Measurements from ENCODE around the gene ATP6V0E2. TPM values are rescaled to one million over a fixed set of nuclear protein-coding genes. Genes with fewer than 3 reads are reported as not detected.

Gene ATP6V0E2
- total RNA-seq, 1 experiment from 2014 or later, result 25.5 TPM

- CTCF ChIA-PET, result no interaction called here
These were observed 3.5 kb upstream of the ATP6V0E2 start for GRCh38 chr7:149870274-149870673.

More at GRCh38 chr7:149870274-149870673, 3.5 kb upstream of the ATP6V0E2 start:
- RAD21 ChIA-PET (ENCODE audit: low non-redundant PET in 1 of 2, low total read pairs in 2 of 2, uncharacterized antibody in 2 of 2, unreplicated experiment in 2 of 2), result no interaction called here
- H3K4me2 ChIP-seq (ENCODE audit: low read length), result no peak overlapping the region
- DNase-seq (ENCODE audit: low read depth, low spot score), result no peak
- intact Hi-C loops (cut with micrococcal nuclease), result no loop called here
- TF ChIP-seq SRF (IDR thresholded peaks at IDR 0.05; ENCODE audit: low read depth) (no peak), POLR2AphosphoS5 (IDR thresholded peaks at IDR 0.05; ENCODE audit: low read depth, low read length) (no peak), MAX (IDR thresholded peaks at IDR 0.05) (no peak), CBX3 (IDR thresholded peaks at IDR 0.05; ENCODE audit: low read depth) (no peak), RAD21 (IDR thresholded peaks at IDR 0.05; ENCODE audit: low read depth) (no peak), EZH2phosphoT487 (IDR thresholded peaks at IDR 0.05; ENCODE audit: borderline replicate concordance) (no peak), POLR2A (IDR thresholded peaks at IDR 0.05; ENCODE audit: borderline replicate concordance, extremely low read depth, insufficient read depth, insufficient read length) (no peak), CTCF (IDR thresholded peaks at IDR 0.05 in 2 of 3, conservative IDR thresholded peaks at IDR 0.05 in 1 of 3; ENCODE audit: borderline replicate concordance in 1 of 3, insufficient read depth in 1 of 3, low read depth in 2 of 3, low read length in 2 of 3) (no peak), SP1 (IDR thresholded peaks at IDR 0.05; ENCODE audit: low read depth) (no peak), EZH2 (IDR thresholded peaks at IDR 0.05) (no peak), TCF7L2 (IDR thresholded peaks at IDR 0.05; ENCODE audit: borderline replicate concordance, extremely low read depth, insufficient read depth, insufficient read length) (no peak), EGR1 (IDR thresholded peaks at IDR 0.05; ENCODE audit: low read depth) (no peak), ZNF274 (IDR thresholded peaks at IDR 0.05; ENCODE audit: low read depth, low read length) (no peak), SIN3A (IDR thresholded peaks at IDR 0.05; ENCODE audit: low read depth) (no peak), JUND (IDR thresholded peaks at IDR 0.05) (no peak), CEBPB (IDR thresholded peaks at IDR 0.05; ENCODE audit: low read depth) (no peak)
- H4K20me1 ChIP-seq (ENCODE audit: insufficient read depth), result no peaks in the 10 kb centered on the region
- no peaks in the 10 kb centered on the region for H3K36me3 ChIP-seq (ENCODE audit: control insufficient read depth in 1 of 2, insufficient read depth in 2 of 2, low read length in 2 of 2)
- H3K27ac ChIP-seq (ENCODE audit: low read depth, low read length), result no peak overlapping the region
- H3K4me1 ChIP-seq (ENCODE audit: control insufficient read depth in 1 of 2, insufficient read depth in 2 of 2, low read length in 2 of 2), result peaks cover 9 to 25% of the 10 kb centered on the region in 2 experiments; a peak in 3 of 4 replicates
- H3K27me3 ChIP-seq (ENCODE audit: insufficient read depth, low read length), result no peaks in the 10 kb centered on the region
- H3K79me2 ChIP-seq (ENCODE audit: insufficient read depth, low read length), result no peaks in the 10 kb centered on the region
- POLR2A ChIA-PET, result no interaction called here
- H3K4me3 ChIP-seq (replicated peaks in 1 of 2; ENCODE audit: low read depth in 1 of 2, low read length in 2 of 2), result no peak overlapping the region
- H3K9ac ChIP-seq (ENCODE audit: low read length), result no peak overlapping the region
- H3K9me2 ChIP-seq (ENCODE audit: insufficient read depth), result no peaks in the 10 kb centered on the region
- ATAC-seq, result no peak
- BruUV-seq (replicated peaks), result no TSS peak
- H2AFZ ChIP-seq (ENCODE audit: low read depth, low read length, poor library complexity, severe bottlenecking), result no peak overlapping the region
- no peaks in the 10 kb centered on the region for H3K9me3 ChIP-seq (ENCODE audit: control insufficient read depth in 1 of 2, insufficient read depth in 1 of 2, low read depth in 1 of 2, low read length in 2 of 2)
